Ovary (tissue), 9 donors: Measurements from ENCODE around the gene ARHGAP23. TPM values are rescaled to one million over a fixed set of nuclear protein-coding genes. Genes with fewer than 3 reads are reported as not detected.

Source experiments
- DNase-seq, 5 donors: peaks; one replicate each; pipeline ENCODE4 v3.0.0-alpha.2; 2019 to 2020
- H3K27ac ChIP-seq, 2 donors: fragments of 200-600 bp; one replicate each; pipeline versions ENCODE4 v1.5.1 to v1.8.0; 2019 to 2022
- H3K27me3 ChIP-seq: fragments of 200-600 bp; one replicate; pipeline ENCODE4 v1.8.0; 2022
- H3K36me3 ChIP-seq: fragments of 200-600 bp; sonication (generic); one replicate; pipeline ENCODE4 v1.5.1; 2019
- H3K4me1 ChIP-seq: one replicate; pipeline ENCODE4 v1.8.1; 2013; ENCODE audit warnings: mild to moderate bottlenecking, moderate library complexity; ENCODE audit not compliant: insufficient read depth
- H3K4me3 ChIP-seq: fragments of 200-600 bp; sonication (generic); one replicate; pipeline ENCODE4 v1.5.1; 2017
- H3K9me3 ChIP-seq, 2 donors: fragments of 200-600 bp in 1 of 2; sonication (generic) in 1 of 2; one replicate each; pipeline versions ENCODE4 v1.5.1 to v1.8.1; 2013 to 2019; ENCODE audit warnings: mild to moderate bottlenecking in 1 of 2, moderate library complexity in 1 of 2
- EP300 ChIP-seq: sonication (generic); formaldehyde crosslinking; IDR thresholded peaks from one replicate; pipeline ENCODE4 v1.6.1; 2017; ENCODE audit warnings: antibody characterized with exemption
- POLR2A ChIP-seq: fragments of 450-650 bp; IDR thresholded peaks from one replicate; pipeline ENCODE4 v1.6.1; 2017; ENCODE audit warnings: antibody characterized with exemption, mild to moderate bottlenecking, moderate library complexity
- WGBS, 3 donors: extraction: QIAGEN DNeasy Blood & Tissue Kit in 1 of 3; methylation state at CpG; one replicate each; pipeline versions ENCODE4 v1.1.5 to v1.1.7; 2013 to 2017; 5-methylcytosine and 5-hydroxymethylcytosine counted together
- intact Hi-C, 4 donors: fragments of 100-400 bp; cut with DNase I; formaldehyde crosslinking; loops; one replicate each; pipeline versions ENCODE4 v1.11.0 to v1.15.1; 2022 to 2023
- polyA plus RNA-seq, 2 donors: library from polyadenylated mRNA; stranded (reverse); fragments of 200-250 nt in 1 of 2; fragments of 350-450 nt in 1 of 2; fragmentation: Illumina TruSeq in 1 of 2; extraction: RNeasy Lipid Tissue Mini Kit (QIAGEN cat#74804) in 1 of 2; gene quantifications; one replicate each; pipeline ENCODE4 v1.2.3, GENCODE V29; 2013 to 2014
- total RNA-seq, 7 donors: library from RNA; depleted of rRNA in 2 of 7; stranded (reverse); fragments of >200 nt in 2 of 7; fragmentation: NEBNext Ultra II Directional in 3 of 7; extraction: Animal tissue kit (Norgen Biotek cat#: 25700) in 3 of 7; gene quantifications; one replicate each; pipeline versions ENCODE4 v1.1.0 to v1.2.4, GENCODE V29; 2016 to 2023
- TF ChIP-seq, protein P1 (sequence below), 3 donors: fragments of 450-650 bp in 2 of 3; fragments of 200-600 bp in 1 of 3; IDR thresholded peaks; one replicate each; pipeline versions ENCODE4 v1.5.1 to v1.8.0; 2016 to 2022; ENCODE audit warnings: antibody characterized with exemption in 3 of 3, mild to moderate bottlenecking in 1 of 3
- donor health status: DM: no; HTN: no; CAD: no; lungs with moderate emphysema.
- donor health status: DM: no; HTN: no; CAD: no.
- donor health status: Bipolar disorder and iron deficiency.
- donor health status: DM: yes; HTN: yes; CAD: no.
- donor health status: DM: no; HTN: no; CAD: no.
- donor health status: DM: yes; HTN: yes; CAD: no.

The ARHGAP23 gene
- total and polyA plus RNA-seq, 9 donors, result 13.7 to 76.4 (median 45.3) TPM

DNA sequence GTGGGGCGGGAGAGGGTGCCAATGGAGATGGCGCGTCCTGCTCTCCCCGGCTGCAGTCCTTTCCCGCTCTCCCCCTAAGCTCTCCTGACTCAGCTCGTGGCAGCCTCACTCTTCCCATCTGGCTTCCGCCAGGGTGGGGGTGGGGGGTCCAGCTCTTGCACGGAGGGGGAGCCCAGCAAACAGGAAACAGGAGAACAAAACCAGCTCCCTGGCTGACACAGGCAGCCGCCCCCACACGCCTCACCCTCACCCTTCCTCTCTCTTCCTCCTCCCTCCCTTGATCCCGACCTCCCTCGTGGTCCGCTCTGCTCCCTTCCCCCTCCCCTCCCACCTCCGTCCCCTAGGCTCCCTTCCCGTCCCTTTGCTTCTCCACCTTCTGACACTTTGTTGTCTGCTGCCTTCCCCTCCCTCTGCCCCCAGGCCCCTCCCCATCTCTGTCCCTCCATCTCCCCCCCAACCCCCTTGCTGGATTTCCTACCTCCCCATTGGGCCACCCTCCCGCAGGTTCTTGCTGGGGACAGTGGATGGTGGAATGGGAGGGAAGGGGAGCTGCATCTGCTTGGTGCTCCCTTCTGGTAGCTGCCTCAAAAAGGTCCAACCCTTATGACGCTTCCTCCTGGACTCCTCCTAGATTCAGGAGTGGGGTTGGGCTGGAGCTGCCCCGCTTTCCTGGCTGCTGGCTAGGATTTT is 23.7 kb downstream of the ARHGAP23 start:
- WGBS, 3 donors, result 20 to 26% (median 20%) methylated on average over 17 to 18 of the region's 18 CpGs
- Histone ChIP-seq H3K4me1 (peaks cover 19% of the 10 kb centered on the region), H3K27me3 (no peaks in the 10 kb centered on the region), H3K27ac (no peak overlapping the region), H3K4me3 (no peak overlapping the region), H3K9me3 (no peaks in the 10 kb centered on the region), H3K36me3 (no peaks in the 10 kb centered on the region)
- TF ChIP-seq, protein P1, sequence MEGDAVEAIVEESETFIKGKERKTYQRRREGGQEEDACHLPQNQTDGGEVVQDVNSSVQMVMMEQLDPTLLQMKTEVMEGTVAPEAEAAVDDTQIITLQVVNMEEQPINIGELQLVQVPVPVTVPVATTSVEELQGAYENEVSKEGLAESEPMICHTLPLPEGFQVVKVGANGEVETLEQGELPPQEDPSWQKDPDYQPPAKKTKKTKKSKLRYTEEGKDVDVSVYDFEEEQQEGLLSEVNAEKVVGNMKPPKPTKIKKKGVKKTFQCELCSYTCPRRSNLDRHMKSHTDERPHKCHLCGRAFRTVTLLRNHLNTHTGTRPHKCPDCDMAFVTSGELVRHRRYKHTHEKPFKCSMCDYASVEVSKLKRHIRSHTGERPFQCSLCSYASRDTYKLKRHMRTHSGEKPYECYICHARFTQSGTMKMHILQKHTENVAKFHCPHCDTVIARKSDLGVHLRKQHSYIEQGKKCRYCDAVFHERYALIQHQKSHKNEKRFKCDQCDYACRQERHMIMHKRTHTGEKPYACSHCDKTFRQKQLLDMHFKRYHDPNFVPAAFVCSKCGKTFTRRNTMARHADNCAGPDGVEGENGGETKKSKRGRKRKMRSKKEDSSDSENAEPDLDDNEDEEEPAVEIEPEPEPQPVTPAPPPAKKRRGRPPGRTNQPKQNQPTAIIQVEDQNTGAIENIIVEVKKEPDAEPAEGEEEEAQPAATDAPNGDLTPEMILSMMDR (IDR thresholded peaks at IDR 0.05), result no peak
- TF ChIP-seq EP300, result no peak
- TF ChIP-seq POLR2A, result no peak
- DNase-seq, result peak; percentile 67 to 80 (median 70)
- intact Hi-C loops, result no loop called here

DNA sequence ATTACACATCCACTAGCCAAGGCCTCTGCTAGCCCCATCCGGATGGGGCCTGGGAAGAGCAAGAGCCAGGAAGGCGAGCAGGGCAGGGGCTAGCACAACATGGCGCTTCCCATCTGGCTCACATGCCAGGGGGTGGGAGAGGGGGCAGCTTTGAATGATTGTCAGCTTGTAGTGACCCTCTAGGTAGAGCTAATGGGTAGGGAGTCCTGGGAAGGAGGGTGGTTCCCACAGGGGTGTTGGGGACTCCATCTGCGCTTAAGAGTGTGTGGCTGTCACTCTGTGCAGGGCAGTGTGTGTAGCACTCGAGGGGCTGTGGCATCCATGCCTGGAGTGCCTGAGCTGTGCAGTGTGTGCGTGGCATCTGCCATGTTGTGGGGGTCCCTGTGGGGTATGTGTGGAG is 24.5 kb downstream of the ARHGAP23 start:
- Histone ChIP-seq H3K36me3 (no peaks in the 10 kb centered on the region), H3K27ac (no peak overlapping the region), H3K4me1 (peaks cover 19% of the 10 kb centered on the region), H3K27me3 (no peaks in the 10 kb centered on the region), H3K4me3 (no peak overlapping the region), H3K9me3 (no peaks in the 10 kb centered on the region)
- peak in 1 of 5 donors; percentile 31 for DNase-seq
- WGBS, 3 donors, result 84 to 96% (median 84%) methylated on average over 6 of the region's 6 CpGs
- intact Hi-C loops, result no loop called here
- TF ChIP-seq POLR2A, result no peak
- TF ChIP-seq, protein P1 (IDR thresholded peaks at IDR 0.05), result no peak

DNA sequence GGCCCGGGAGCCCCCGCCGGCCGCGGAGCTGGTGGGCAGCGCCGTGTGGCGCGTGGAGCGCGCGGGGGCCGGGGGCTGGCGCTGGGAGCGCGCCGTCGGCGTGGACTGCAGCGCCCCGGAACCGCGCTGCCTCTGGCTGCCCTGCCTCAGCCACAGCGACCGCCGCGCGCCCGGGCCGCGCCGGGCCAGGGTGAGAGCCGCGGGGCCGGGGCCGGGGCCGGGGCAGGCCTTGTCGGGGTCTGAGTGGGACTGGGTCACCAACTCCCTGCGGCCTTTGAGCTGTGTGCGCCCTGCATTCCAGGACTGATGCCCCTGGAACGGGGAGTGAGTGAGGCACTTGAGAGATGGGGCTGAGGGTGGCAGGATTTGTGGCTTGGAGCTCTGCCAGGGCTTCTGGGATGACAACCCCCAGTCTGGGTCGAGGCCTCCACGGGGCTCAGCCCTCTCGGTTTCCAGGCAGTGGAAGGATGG is 25.7 kb downstream of the ARHGAP23 start:
- H3K27ac ChIP-seq, result peak overlapping the region; percentile 42 to 76
- DNase-seq, result peak in 4 of 5 donors; percentile 34 to 59 (median 52)
- intact Hi-C loops, result no loop called here
- peaks cover 19% of the 10 kb centered on the region for H3K4me1 ChIP-seq
- 3 to 4% (median 3%) methylated on average over 16 to 44 of the region's 44 CpGs for WGBS, 3 donors
- TF ChIP-seq POLR2A, result no peak
- no peak for TF ChIP-seq EP300
- TF ChIP-seq, protein P1 (IDR thresholded peaks at IDR 0.05), result no peak
- no peaks in the 10 kb centered on the region for H3K36me3 ChIP-seq
- no peaks in the 10 kb centered on the region for H3K9me3 ChIP-seq
- no peaks in the 10 kb centered on the region for H3K27me3 ChIP-seq
- H3K4me3 ChIP-seq, result peak overlapping the region; percentile 30

DNA sequence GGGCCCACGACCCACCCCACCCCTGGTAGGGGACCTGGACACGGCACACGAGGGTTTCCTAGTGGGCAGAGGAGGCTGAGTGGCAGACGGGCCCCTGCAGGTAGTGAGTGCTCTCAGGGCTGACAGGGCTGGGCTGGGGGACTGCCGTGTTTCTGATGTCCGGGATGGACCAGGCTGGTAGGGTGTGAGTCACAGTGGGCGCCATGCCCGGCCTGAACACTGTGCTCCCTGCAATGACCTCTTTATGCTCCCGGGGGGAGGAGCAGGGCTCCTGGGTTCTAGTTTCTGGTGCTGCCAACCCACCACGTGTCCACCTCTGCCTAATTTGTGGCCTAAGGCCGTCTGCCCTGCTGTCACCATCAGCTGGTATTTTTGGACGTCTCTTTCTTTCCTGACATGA is 26.3 kb downstream of the ARHGAP23 start:
- Histone ChIP-seq H3K27me3 (no peaks in the 10 kb centered on the region), H3K27ac (peak overlapping the region in 1 of 2 donors; percentile 76), H3K4me1 (peaks cover 19% of the 10 kb centered on the region), H3K36me3 (no peaks in the 10 kb centered on the region), H3K9me3 (no peaks in the 10 kb centered on the region), H3K4me3 (peak overlapping the region; percentile 30)
- TF ChIP-seq EP300 (no peak), POLR2A (no peak)
- TF ChIP-seq, protein P1 (IDR thresholded peaks at IDR 0.05), result no peak
- peak; percentile 35 to 73 (median 65) for DNase-seq
- 21 to 33% (median 31%) methylated on average over 12 of the region's 12 CpGs for WGBS, 3 donors
- intact Hi-C loops, result no loop called here
